K562 treated with DMSO at 1 percent for 4 hours (cell line): Measurements from ENCODE around the gene ATRIP. TPM values are rescaled to one million over a fixed set of nuclear protein-coding genes. Genes with fewer than 3 reads are reported as not detected.

Experiments used
- total RNA-seq: library from RNA; unstranded; fragments of 300-600 nt; gene quantifications from 2 replicates; pipeline ENCODE4 v1.2.3, GENCODE V29; 2022; ENCODE audit not compliant: insufficient read depth

The ATRIP gene
- total RNA-seq: 5.6 and 11.9 TPM in 2 replicates

GRCh38 chr3:48446425-48447193 is at the start of gene ATRIP:
ATRIP (plus strand) TSS chr3:48446737; CDS start chr3:48446846, 109 bp downstream.

GRCh38 chr3:48429960-48430707 is 16.4 kb upstream of the ATRIP start, which contains the start of gene PLXNB1:
PLXNB1 (minus strand) TSS chr3:48430086; CDS start chr3:48424611, 5,475 bp downstream.

DNA sequence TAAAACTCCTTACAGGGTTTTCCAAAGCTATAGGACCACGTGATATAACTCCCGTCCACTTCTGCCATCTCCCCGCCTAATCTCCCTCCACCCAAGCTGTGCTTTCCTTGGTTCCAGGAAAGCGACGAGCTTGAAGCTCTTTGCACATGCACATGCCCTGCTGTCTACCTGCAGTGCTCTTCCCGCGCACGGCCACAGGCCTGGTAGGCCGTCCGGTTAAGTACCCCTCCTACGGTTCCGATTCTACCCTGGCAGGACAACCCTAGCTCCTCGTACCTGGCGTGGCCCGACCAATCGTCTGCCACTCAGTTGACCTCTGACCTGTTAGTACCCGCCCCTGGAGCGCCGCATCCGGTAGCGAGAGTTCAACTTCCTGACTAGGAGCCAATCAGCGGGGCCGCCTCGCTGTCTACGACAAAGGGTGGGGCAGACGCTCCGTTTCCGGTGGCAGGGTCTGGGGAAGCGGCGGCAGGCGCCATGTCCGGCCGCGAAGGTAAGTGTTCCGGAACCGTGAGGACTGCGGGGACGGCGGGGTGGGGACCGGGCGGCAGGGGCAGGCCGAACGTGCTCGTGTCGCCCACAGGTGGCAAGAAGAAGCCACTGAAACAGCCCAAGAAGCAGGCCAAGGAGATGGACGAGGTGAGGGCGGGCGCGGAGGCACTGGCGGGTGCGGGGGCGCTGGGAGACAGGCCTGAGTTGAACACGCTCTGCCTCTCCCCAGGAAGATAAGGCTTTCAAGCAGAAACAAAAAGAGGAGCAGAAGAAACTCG is 6.5 kb upstream of the ATRIP start, which contains the start of the genes CCDC51 and TMA7:
CCDC51 (minus strand) TSS at position 300 of the 770 bp plus-strand sequence. CDS start 4,991 bp downstream, outside the sequence.
TMA7 (plus strand) TSS at position 438 of the 770 bp plus-strand sequence; CDS start at position 478, 40 bp downstream.

GRCh38 chr3:48504051-48504946 is 57.8 kb downstream of the ATRIP start, which contains the start of gene SHISA5:
SHISA5 (minus strand) TSS chr3:48504174; CDS start chr3:48504094, 80 bp downstream.

Other genes starting within 250 kb of the ATRIP start
- not detected in 2 replicates for gene CAMP, start 223.2 kb upstream of the ATRIP start, total RNA-seq
- gene ZNF589, start 205.6 kb upstream of the ATRIP start, total RNA-seq: 9.0 and 12.8 TPM in 2 replicates
- 17.7 and 20.9 TPM in 2 replicates for gene NME6, start 145.4 kb upstream of the ATRIP start, total RNA-seq
- not detected in 2 replicates for gene SPINK8, start 113.1 kb upstream of the ATRIP start, total RNA-seq
- not detected in 2 replicates for gene FBXW12, start 74.5 kb upstream of the ATRIP start, total RNA-seq
- gene PLXNB1, start 16.7 kb upstream of the ATRIP start, total RNA-seq: 7.7 and 18.9 TPM in 2 replicates
- gene CCDC51, start 6.6 kb upstream of the ATRIP start, total RNA-seq: 5.9 and 8.3 TPM in 2 replicates
- gene TMA7, start 6.5 kb upstream of the ATRIP start, total RNA-seq: 174 and 181 TPM in 2 replicates
- 95.9 and 97.3 TPM in 2 replicates for gene SHISA5, start 57.4 kb downstream of the ATRIP start, total RNA-seq
- 7.0 and 11.4 TPM in 2 replicates for gene PFKFB4, start 110.1 kb downstream of the ATRIP start, total RNA-seq
- gene UCN2, start 117.0 kb downstream of the ATRIP start, total RNA-seq: not detected in 2 replicates
- gene COL7A1, start 148.6 kb downstream of the ATRIP start, total RNA-seq: 0.29 and 1.1 TPM in 2 replicates
- 263 and 293 TPM in 2 replicates for gene UQCRC1, start 162.9 kb downstream of the ATRIP start, total RNA-seq
- not detected in 2 replicates for gene TMEM89, start 175.0 kb downstream of the ATRIP start, total RNA-seq
- gene SLC26A6, start 188.7 kb downstream of the ATRIP start, total RNA-seq: 20.0 and 23.7 TPM in 2 replicates
- gene CELSR3, start 216.1 kb downstream of the ATRIP start, total RNA-seq: 1.7 and 4.0 TPM in 2 replicates
- 15.1 and 16.3 TPM in 2 replicates for gene NCKIPSD, start 239.2 kb downstream of the ATRIP start, total RNA-seq